HG02973 (cell line): ENCODE measurements around the gene GABRG3.

ENCODE experiments used
- ATAC-seq: cut with Tn5 transposase; IDR thresholded peaks from one replicate; pipeline ENCODE4 v1.9.1; 2021; ENCODE audit warnings: moderate library complexity; ENCODE audit not compliant: unreplicated experiment

GABRG3 gene

DNA sequence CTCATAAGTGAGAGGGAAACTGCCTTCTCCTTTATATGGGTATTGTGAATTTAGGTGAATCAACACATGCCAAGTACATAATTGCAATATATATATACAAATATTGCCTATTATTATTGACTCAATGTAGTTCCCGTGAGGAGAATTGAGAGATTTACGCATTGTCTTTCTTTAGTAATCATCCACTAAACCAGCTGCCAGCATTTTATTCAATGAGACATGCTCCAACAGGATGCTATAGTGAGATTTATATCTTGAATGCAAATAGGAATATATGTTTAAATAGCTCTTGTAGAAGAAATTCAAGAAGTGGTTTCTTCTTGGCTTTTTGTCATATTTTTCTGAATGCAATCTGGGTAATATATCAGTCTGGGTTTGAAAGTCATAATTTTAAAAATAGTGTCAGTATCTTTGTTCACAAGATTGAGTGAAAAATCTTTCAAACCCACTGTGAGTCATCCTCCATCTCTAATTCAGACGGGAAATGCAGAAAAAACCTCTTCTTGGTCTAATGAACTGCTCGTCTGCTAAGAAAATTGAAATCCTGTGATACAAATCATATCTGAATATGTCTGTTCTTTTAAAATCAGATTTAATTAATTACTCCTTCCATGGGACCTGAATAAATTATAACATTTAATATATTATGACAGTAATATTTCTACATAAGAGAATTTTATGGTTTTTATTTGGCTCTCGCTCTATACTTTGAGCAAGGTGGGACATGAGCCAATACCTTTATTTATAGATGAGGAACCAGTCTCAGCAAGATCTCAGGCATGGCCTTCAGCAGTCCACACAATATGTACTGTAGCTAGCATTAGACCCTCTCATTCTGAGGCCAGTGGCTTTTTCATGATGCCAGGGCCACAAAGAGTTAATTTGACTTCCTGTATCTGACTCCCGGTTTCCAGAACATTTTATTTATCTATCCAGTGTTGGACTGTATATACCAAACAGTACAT, 516.0 kb downstream of the GABRG3 start:
- ATAC-seq = no peak

GRCh38 chr15:27487846-27488245, 516.9 kb downstream of the GABRG3 start:
- ATAC-seq = no peak

DNA sequence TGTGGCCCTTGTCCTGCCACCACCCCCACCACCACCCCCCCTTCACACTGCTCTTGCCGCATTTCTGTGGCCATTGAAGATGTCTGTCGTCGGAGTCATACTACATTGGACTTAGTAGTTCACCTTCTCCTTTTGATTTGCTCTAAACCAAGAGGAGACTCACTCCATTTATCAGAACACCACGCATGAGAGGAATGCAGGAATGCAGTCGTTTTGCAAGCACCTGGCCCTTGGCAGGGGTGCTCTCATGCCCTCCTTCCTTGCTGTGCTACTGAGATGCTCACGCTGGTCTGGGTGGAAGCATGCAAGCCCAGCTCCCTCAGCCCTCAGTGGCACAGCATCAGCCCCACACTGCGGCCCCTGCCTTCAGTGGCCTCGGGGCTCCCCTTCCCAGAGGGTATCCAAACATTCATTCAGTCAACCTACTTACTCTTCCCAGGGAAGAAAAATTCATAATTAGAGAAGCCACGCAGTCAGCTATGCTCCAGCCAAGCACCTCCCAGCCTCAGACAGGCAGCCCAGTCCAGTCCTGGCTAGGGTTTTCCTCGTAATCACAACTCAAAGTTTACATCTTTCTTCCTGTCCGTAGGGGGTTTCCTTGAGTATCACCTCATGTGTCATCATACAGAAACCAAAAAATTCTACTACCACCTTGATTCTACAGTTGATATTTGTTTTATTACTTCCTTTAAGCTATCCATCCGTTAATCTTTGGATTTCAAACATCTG, 520.0 kb downstream of the GABRG3 start:
- ATAC-seq = no peak

GRCh38 chr15:27491666-27492621, 521.0 kb downstream of the GABRG3 start:
- no peak for ATAC-seq

DNA sequence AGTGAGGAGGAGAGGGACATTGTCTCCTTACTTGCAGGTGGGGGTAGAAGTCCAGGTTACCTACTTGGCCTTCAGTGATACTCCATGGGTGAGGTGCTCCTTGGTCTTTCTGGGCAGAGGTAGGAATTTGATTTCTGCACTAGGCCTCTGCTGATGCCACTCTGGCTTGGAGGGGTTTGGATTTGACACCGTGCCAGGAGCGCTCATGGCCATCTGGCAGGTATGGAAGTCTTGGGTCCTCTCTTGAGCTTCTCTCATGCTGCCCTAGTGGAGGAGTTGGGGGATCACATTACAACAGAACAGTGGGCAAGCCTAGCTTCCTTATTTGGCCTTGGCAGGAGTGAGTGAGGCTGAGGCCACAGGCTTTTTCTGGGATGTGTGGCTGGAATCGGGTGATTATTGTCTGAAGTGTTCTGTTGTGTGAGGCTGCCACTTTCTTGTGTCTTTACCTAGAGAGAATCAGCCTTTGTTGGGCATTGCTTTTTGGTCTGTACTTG, 525.0 kb downstream of the GABRG3 start:
- ATAC-seq = no peak

DNA sequence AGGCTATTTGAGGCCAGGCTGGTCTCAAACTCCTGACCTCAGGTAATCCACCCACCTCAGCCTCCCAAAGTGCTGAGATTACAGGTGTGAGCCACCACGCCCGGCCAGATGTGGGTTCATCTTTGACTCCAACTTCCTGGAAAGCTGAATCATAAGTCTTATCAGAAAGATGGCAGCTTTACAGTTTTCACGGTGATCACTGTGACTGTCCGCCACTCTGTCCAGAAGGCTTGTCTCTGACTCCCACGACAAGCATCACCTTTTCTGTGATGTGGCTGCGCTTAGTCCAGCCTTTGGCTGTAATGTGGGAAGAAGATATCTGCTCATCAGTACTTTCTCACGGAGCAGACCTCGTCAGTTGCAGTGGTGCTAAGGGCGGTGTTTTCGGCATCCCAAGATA, 527.7 kb downstream of the GABRG3 start:
- no peak for ATAC-seq

DNA sequence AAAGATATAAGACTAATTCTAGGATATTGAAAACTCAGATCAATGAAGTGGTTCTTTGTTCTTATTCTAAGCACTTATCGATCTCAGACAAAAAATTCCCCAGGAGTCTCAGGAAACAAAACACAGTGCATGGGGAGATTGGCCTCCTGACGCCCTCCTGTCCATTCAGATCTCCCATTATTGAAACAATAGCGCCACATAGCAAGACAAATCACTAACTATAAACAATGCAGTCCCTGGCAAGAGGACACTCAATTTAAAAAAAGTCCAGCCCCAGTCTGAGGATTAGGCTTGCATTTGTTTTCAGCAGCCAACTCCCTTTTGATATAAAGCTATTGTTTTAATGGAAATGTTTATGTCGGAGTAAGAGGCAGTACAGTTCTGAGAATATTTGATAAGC, 528.2 kb downstream of the GABRG3 start:
- no peak for ATAC-seq

GRCh38 chr15:27499719-27500118, 528.7 kb downstream of the GABRG3 start:
- no peak for ATAC-seq

- ATAC-seq = no peak
Observed at GRCh38 chr15:27500206-27500605, 529.2 kb downstream of the GABRG3 start.

GRCh38 chr15:27506752-27507151, 535.8 kb downstream of the GABRG3 start:
- ATAC-seq = no peak

DNA sequence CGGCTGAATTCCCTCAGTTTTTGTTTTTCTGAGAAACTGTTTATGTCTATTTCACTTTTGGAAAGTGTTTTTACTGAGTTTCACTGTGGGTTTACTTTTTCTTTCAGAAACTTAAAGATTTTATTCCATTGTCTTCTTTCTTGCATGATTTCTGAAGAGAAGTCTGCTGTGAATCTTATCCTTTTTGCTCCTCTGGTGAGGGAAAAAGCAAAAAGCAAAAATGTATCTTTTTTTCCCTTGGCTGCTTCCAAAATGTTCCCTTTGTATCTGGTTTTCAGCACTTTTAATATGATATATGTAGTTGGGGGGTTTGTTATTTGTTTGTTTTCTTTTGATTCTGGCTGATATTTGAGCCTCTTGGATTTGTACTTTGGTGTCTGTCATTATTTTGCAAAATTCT, 538.0 kb downstream of the GABRG3 start:
- no peak for ATAC-seq

DNA sequence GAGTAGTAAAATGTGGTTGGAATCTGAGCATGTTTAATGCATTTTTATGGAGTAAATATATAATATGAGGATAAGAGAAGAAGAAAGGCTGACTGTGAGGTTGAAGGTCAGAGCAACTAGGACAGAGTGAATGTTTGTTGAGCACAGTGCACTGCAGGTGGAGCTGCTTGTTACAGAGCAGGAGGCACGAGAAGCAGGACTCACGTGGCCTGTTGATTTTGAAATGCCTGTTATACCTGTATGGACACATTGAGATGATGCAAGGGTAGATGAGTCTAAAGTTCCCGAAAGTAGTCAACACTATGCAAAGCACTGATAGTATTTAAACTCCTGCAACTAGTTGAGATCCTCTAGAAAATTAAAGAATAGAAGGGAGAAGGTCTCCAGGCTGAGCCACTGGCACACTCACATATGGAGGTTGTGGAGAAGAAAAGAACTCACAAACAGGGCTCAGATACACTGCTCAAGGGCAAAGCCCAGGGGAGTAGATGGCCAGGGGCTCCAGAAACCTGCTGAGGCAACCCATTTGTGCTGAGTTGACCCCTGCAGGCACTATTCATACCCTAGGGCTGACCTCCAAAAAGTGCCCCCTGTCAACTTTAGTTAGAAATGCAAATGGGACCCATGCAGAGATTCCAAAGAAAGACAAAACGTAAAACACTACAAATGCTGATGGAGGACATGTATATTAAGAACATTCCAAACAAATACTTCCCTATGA, 541.5 kb downstream of the GABRG3 start:
- ATAC-seq = no peak

DNA sequence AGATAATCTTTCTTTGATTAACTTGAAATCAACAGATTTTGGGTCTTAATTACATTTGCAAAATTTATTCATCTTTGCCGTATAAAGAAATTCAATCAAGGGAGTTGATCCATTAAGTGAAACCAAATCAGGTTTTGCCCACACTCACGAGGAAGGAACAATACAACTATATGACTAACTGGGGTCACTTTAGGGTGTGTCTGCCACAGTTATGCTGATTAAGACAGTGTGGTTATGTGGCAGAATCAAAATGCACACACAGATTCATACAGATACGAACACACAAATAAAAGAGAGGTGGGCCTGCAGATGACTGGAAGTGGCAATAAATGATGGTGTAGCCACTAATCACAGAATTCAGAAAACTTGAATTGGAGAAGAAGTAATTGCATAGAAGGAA, 543.5 kb downstream of the GABRG3 start:
- no peak for ATAC-seq

DNA sequence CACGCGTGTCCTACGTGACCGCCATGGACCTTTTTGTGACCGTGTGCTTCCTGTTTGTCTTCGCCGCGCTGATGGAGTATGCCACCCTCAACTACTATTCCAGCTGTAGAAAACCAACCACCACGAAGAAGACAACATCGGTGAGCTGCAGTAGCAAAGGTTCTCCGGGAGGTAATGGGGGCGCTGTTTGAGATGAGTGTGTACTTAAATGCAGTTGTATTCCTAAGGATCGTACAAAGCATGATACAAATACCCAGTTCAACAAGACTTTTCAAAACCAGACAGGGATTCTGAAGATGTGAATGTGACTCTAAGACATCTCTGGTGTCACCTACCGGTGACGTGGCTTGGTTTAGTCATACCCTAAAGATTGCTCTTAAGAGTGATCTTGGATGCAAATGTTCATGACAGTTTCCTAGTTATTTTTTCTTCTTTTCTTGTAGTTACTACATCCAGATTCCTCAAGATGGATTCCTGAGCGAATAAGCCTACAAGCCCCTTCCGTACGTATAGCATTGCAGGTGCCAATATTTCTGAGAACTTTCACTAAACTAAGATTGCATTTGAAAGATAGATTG, 556.6 kb downstream of the GABRG3 start:
- ATAC-seq = no peak

- ATAC-seq = no peak
Observed at GRCh38 chr15:27529399-27529798, 558.4 kb downstream of the GABRG3 start.

GRCh38 chr15:27530994-27531393, 560.0 kb downstream of the GABRG3 start:
- no peak for ATAC-seq

- ATAC-seq = no peak
Observed at GRCh38 chr15:27532358-27532757, 561.4 kb downstream of the GABRG3 start.

DNA sequence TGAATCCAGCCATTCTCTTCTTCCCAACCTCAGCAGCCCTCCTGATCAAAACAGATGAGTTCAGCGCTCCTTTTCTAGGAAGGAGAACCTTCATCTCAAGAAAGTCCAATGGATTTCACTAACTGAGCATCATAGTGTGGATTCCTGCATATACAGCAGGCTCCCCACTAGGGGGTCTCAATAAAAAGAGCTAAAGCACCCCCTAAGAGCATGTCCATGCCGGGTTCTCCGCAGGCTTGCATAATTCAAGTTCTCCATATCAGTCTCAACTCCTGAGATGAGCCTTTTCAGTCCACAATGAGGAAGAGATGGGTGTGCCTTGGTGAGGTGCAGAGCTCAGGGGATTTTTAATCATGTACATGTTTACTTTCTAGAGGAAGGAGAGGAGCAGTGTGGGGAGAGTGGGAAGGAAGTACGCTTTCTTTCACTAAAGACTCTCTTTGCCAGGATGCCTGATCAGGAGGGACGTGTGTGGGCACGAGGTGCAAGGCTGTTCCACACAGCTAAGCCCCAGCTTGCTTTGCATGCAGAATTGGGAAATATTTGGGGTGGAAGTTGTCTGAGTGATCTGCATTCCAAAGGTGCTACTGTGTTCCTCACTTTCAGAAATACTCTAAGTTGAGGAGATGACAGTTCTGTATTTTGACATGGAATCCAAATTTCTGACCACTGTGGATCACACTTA, 564.6 kb downstream of the GABRG3 start:
- no peak for ATAC-seq

- no peak for ATAC-seq
Observed at GRCh38 chr15:27538325-27538724, 567.3 kb downstream of the GABRG3 start.
